Thyroid gland (tissue), 4 donors: ENCODE data around the gene DPYSL5. TPM values are rescaled to one million over a fixed set of nuclear protein-coding genes. Genes with fewer than 3 reads are reported as not detected.

Experiments used
- DNase-seq, 2 donors: peaks; one replicate each; pipeline ENCODE4 v3.0.0-alpha.2; 2019
- H3K27ac ChIP-seq, 3 donors: fragments of 200-600 bp; sonication (generic); 1 replicate in 2 of 3; 2 replicates in 1 of 3; pipeline ENCODE4 v1.5.1; 2016 to 2019; ENCODE audit warnings: mild to moderate bottlenecking in 1 of 3, moderate library complexity in 1 of 3
- H3K27me3 ChIP-seq: fragments of 200-600 bp; sonication (generic); one replicate; pipeline ENCODE4 v1.5.1; 2019
- H3K36me3 ChIP-seq, 2 donors: fragments of 200-600 bp; sonication (generic); one replicate each; pipeline ENCODE4 v1.5.1; 2016 to 2019
- H3K4me1 ChIP-seq, 2 donors: fragments of 200-600 bp; sonication (generic); one replicate each; pipeline ENCODE4 v1.5.1; 2017 to 2019
- H3K4me3 ChIP-seq, 3 donors: fragments of 200-600 bp; sonication (generic); replicated peaks in 1 of 3; 1 replicate in 2 of 3; 2 replicates in 1 of 3; pipeline ENCODE4 v1.5.1; 2016; ENCODE audit warnings: mild to moderate bottlenecking in 1 of 3
- H3K9me3 ChIP-seq: fragments of 200-600 bp; sonication (generic); one replicate; pipeline ENCODE4 v1.5.1; 2017
- POLR2A ChIP-seq, 2 donors: fragments of 450-650 bp; IDR thresholded peaks; one replicate each; pipeline ENCODE4 v1.6.1; 2017; ENCODE audit warnings: antibody characterized with exemption in 2 of 2, mild to moderate bottlenecking in 2 of 2, moderate library complexity in 1 of 2
- WGBS, 2 donors: methylation state at CpG; one replicate each; pipeline ENCODE4 v1.1.5; 2017; 5-methylcytosine and 5-hydroxymethylcytosine counted together
- intact Hi-C: fragments of 100-400 bp; cut with DNase I; formaldehyde crosslinking; loops from one replicate; pipeline ENCODE4 v1.15.1; 2023
- total RNA-seq, 4 donors: library from RNA; depleted of rRNA; stranded (reverse); fragments of >200 nt; gene quantifications; one replicate each; pipeline ENCODE4 v1.2.3, GENCODE V29; 2016
- TF ChIP-seq, protein P1 (sequence below), 6 experiments: fragments of 200-600 bp in 3 of 6; fragments of 450-650 bp in 3 of 6; sonication (generic) in 3 of 6; IDR thresholded peaks; one replicate each; pipeline ENCODE4 v1.5.1; 2016 to 2019; ENCODE audit warnings: antibody characterized with exemption in 6 of 6, mild to moderate bottlenecking in 2 of 6, inconsistent platforms in 1 of 6, moderate library complexity in 1 of 6

DPYSL5 gene
- total RNA-seq, 4 donors from 2014 or later = not detected

DNA sequence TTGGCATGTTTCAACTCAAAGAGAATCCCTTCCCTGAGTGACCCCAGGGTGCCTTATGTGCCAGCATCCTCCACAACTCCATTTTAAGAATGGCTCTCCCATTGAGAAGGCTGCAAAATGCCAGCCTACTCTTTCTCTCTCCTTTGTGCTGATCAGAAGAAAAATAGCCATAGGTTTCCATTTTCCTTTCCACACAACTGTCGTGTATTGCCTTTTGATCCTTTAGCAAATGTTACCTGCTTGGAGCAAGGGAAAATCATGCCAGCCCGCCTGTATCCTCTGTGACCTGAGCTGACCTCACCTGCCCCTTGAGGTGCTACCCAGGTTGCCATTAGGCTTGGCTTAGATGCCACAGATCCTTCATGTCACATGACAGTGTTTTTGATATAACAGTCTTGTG lies 38.8 kb downstream of the DPYSL5 start:
- intact Hi-C loops = no loop called here
- Histone ChIP-seq H3K36me3 (no peaks in the 10 kb centered on the region), H3K27me3 (no peaks in the 10 kb centered on the region), H3K4me1 (no peaks in the 10 kb centered on the region), H3K27ac (no peak overlapping the region), H3K4me3 (no peak overlapping the region), H3K9me3 (no peaks in the 10 kb centered on the region)
- no peak for DNase-seq
- TF ChIP-seq, protein P1, sequence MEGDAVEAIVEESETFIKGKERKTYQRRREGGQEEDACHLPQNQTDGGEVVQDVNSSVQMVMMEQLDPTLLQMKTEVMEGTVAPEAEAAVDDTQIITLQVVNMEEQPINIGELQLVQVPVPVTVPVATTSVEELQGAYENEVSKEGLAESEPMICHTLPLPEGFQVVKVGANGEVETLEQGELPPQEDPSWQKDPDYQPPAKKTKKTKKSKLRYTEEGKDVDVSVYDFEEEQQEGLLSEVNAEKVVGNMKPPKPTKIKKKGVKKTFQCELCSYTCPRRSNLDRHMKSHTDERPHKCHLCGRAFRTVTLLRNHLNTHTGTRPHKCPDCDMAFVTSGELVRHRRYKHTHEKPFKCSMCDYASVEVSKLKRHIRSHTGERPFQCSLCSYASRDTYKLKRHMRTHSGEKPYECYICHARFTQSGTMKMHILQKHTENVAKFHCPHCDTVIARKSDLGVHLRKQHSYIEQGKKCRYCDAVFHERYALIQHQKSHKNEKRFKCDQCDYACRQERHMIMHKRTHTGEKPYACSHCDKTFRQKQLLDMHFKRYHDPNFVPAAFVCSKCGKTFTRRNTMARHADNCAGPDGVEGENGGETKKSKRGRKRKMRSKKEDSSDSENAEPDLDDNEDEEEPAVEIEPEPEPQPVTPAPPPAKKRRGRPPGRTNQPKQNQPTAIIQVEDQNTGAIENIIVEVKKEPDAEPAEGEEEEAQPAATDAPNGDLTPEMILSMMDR (IDR thresholded peaks at IDR 0.05) = no peak
- TF ChIP-seq POLR2A (IDR thresholded peaks at IDR 0.05) = no peak
- WGBS, 2 donors = 86 to 90% methylated on average over 2 of the region's 2 CpGs

DNA sequence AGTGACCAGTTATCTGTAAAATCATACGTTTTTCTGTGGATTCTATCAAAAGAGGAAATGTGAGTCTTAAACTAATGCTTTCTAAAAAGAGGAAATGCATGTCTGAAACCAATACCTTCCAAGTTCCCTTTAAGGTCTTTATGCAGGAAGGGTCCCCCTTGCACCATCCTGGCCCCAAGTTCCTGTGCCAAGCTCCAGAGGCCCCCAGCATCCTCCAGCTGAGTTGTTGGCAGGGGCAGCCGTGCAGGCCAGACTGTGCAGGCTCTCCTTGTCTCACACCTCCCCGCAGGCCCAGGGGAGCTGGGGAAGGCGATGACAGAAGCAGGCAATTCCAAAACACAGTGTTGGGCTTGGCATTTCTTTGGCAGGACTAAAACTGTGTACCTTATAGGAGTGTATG lies 39.2 kb downstream of the DPYSL5 start:
- no peak overlapping the region for H3K4me3 ChIP-seq
- TF ChIP-seq, protein P1 (IDR thresholded peaks at IDR 0.05) = no peak
- TF ChIP-seq POLR2A (IDR thresholded peaks at IDR 0.05) = no peak
- no peak overlapping the region for H3K27ac ChIP-seq
- DNase-seq = no peak
- H3K27me3 ChIP-seq = no peaks in the 10 kb centered on the region
- WGBS, 2 donors = 58 to 65% methylated on average over 3 to 4 of the region's 4 CpGs
- H3K36me3 ChIP-seq = no peaks in the 10 kb centered on the region
- intact Hi-C loops = no loop called here
- no peaks in the 10 kb centered on the region for H3K9me3 ChIP-seq
- H3K4me1 ChIP-seq = no peaks in the 10 kb centered on the region

DNA sequence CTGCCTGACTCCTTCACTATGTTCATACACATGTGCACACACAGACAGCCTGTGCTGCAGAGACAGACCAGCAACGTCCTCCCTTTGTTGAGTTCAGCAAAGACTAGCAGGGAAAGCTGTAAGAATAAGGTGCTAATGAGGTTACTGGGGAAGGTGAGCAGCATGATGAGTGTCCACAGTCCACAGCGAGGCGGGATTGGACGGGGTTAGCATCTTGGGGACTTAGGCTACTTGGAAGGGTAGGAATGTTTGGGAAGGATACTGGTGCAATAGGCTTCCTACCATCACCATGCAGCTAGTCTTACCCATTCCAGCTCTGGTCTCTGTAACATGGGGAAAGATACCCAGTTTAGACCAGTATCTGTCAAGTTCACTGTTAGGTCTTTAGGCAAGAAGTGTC lies 41.9 kb downstream of the DPYSL5 start:
- Histone ChIP-seq H3K27me3 (no peaks in the 10 kb centered on the region), H3K4me1 (no peaks in the 10 kb centered on the region), H3K9me3 (no peaks in the 10 kb centered on the region), H3K27ac (no peak overlapping the region), H3K36me3 (no peaks in the 10 kb centered on the region), H3K4me3 (no peak overlapping the region)
- intact Hi-C loops = no loop called here
- WGBS, 2 donors = 86 to 87% methylated on average over 4 of the region's 4 CpGs
- TF ChIP-seq, protein P1 (IDR thresholded peaks at IDR 0.05) = no peak
- no peak for TF ChIP-seq POLR2A (IDR thresholded peaks at IDR 0.05)
- DNase-seq = no peak

DNA sequence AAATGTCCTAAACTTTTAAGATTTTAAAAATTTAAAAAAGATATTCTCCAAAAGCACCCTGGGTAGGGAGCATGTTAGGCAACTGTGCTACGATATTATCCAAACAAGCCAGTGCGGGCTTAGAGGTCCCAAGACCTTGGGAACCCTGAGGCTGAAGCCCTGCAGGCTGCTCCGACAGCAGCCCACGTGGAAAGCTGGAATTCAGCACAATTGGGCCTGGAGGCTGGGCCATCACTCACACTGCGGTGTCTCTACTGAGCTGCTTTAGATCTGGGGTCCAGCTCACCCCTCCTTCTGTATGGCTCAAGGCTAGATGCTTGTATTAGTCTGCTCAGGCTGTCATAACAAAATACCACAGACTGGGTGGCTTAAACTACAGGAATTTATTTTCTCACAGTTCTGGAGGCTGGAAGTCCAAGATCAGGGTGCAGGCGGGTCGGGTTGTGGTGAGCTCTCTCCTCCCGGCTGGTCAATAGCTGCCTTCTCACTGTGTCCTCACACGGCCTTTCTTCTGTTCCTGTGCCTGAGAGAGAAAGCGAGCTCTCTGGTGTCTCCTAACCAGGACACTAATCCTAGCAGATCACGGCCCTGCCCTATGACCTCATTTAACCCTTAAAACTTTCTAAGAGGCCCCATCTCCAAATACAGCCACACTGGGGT lies 42.5 kb downstream of the DPYSL5 start:
- Histone ChIP-seq H3K36me3 (no peaks in the 10 kb centered on the region), H3K9me3 (no peaks in the 10 kb centered on the region), H3K27ac (no peak overlapping the region), H3K4me1 (no peaks in the 10 kb centered on the region), H3K27me3 (no peaks in the 10 kb centered on the region), H3K4me3 (no peak overlapping the region)
- no peak for DNase-seq
- no peak for TF ChIP-seq POLR2A (IDR thresholded peaks at IDR 0.05)
- TF ChIP-seq, protein P1 (IDR thresholded peaks at IDR 0.05) = no peak
- 83 to 90% methylated on average over 11 of the region's 11 CpGs for WGBS, 2 donors
- intact Hi-C loops = no loop called here

DNA sequence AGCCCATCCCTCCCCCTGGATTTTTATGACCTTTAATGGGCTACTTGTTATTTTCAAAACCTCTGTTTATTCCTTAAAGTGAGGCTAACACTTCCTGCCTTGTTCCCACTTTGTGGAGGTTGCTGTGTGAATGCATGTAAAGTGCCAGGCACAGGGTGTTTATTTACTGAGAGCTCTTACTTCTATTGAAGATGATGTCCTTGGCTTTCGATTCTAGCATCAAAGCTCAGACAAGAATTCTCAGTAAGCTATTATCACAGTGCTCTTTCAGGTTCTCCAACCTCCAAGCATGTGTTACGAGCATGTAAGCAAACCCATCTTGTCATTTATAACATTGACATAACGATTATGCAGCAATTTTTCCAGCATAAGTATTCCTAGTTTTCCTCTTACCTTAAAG lies 44.2 kb downstream of the DPYSL5 start:
- intact Hi-C loops = no loop called here

More for the DNA sequence above, 44.2 kb downstream of the DPYSL5 start:
- no peaks in the 10 kb centered on the region for H3K36me3 ChIP-seq
- no peaks in the 10 kb centered on the region for H3K4me1 ChIP-seq
- H3K9me3 ChIP-seq = no peaks in the 10 kb centered on the region
- H3K27ac ChIP-seq = no peak overlapping the region
- DNase-seq = no peak
- H3K4me3 ChIP-seq = no peak overlapping the region
- no peak for TF ChIP-seq POLR2A (IDR thresholded peaks at IDR 0.05)
- TF ChIP-seq, protein P1 (IDR thresholded peaks at IDR 0.05) = no peak
- 66 to 72% methylated on average over 3 of the region's 3 CpGs for WGBS, 2 donors
- H3K27me3 ChIP-seq = no peaks in the 10 kb centered on the region
